Stimulated activated naive B cell treated with anti-CD40 and anti-IgM and Interleukin-4, amounts not matched to agents 10 μg/mL and 1 μg/mL and 100 μg/mL, for 72 hours (primary cell): ENCODE results near the gene MOXD1.

ENCODE experiments used
- ATAC-seq, 2 donors: fragments of 150-1000 bp; cut with Tn5 transposase; replicated peaks; 2 replicates each; pipeline ENCODE4 v1.10.0; 2021; ENCODE audit warnings: moderate library complexity in 1 of 2
- DNase-seq: peaks from one replicate; pipeline ENCODE4 v3.0.0; 2021
- H3K27ac Mint-ChIP-seq: one replicate; pipeline ENCODE4 v1.8.0; 2022; ENCODE audit warnings: mild to moderate bottlenecking, mixed read lengths
- H3K27me3 Mint-ChIP-seq, 2 donors: one replicate each; pipeline ENCODE4 v1.8.0; 2022; ENCODE audit warnings: mixed read lengths in 2 of 2
- H3K36me3 Mint-ChIP-seq, 2 donors: one replicate each; pipeline ENCODE4 v1.8.0; 2022; ENCODE audit warnings: mixed read lengths in 2 of 2, mild to moderate bottlenecking in 1 of 2
- H3K4me1 Mint-ChIP-seq, 2 donors: one replicate each; pipeline ENCODE4 v1.8.0; 2022; ENCODE audit warnings: mixed read lengths in 2 of 2, mild to moderate bottlenecking in 1 of 2
- H3K4me3 Mint-ChIP-seq, 2 donors: one replicate each; pipeline ENCODE4 v1.8.0; 2022; ENCODE audit warnings: mild to moderate bottlenecking in 2 of 2, mixed read lengths in 2 of 2, moderate library complexity in 1 of 2
- H3K9me3 Mint-ChIP-seq, 2 donors: one replicate each; pipeline ENCODE4 v1.8.0; 2022; ENCODE audit warnings: mixed read lengths in 2 of 2, mild to moderate bottlenecking in 1 of 2

MOXD1 gene

DNA sequence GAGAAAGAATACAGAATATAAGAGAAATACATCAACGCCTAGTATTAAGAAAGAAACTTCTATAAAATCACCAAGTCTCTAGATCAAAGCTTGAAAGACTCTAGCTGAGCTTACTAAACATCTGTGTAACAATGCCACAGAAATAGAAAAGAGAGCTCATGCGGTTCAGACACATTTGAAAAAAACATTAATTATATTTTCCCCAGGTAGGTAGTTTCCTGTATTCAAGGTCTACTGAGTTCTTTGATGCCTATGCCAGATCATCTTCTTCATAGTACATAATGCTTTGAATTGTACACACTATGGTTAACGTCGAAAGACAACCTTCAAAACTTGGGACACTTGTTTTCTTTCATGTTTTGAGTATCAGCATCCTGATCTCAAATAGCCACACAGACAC is 11.3 kb downstream of the MOXD1 start:
- H3K27me3 Mint-ChIP-seq: no peaks in the 10 kb centered on the region
- no peak overlapping the region for H3K4me3 Mint-ChIP-seq
- DNase-seq: no peak
- no peak overlapping the region for H3K27ac Mint-ChIP-seq
- peaks cover 6 to 10% of the 10 kb centered on the region in 2 donors for H3K9me3 Mint-ChIP-seq
- H3K36me3 Mint-ChIP-seq: peaks cover 13 to 19% of the 10 kb centered on the region in 2 donors
- H3K4me1 Mint-ChIP-seq: peaks cover 14 to 33% of the 10 kb centered on the region in 2 donors
- peak; percentile 52 to 59 for ATAC-seq

DNA sequence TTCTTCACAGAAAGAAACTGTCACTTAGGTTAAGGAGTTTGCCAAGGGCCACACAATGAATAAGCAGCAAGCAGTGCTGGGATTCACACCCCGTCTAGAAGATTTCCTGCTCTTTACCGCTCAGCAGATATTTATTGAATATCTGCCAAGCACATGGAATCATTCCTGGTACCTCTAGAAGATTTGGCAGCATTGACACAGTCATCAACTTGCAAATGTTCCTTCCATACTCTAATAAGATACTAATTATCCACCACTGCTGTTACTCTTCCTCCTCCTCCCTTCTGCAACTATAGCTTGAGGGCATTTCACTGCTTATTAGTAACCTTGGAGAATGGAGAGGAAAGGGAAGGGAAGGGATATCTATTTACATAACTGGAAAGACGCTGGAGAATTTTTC is 13.0 kb downstream of the MOXD1 start:
- Mint-ChIP-seq H3K36me3 (peaks cover 5 to 7% of the 10 kb centered on the region in 2 donors), H3K4me3 (no peak overlapping the region), H3K27me3 (no peaks in the 10 kb centered on the region), H3K9me3 (peaks cover 0 to 2% of the 10 kb centered on the region in 2 donors), H3K4me1 (peaks cover 14 to 33% of the 10 kb centered on the region in 2 donors), H3K27ac (no peak overlapping the region)
- DNase-seq: no peak
- ATAC-seq: no peak

DNA sequence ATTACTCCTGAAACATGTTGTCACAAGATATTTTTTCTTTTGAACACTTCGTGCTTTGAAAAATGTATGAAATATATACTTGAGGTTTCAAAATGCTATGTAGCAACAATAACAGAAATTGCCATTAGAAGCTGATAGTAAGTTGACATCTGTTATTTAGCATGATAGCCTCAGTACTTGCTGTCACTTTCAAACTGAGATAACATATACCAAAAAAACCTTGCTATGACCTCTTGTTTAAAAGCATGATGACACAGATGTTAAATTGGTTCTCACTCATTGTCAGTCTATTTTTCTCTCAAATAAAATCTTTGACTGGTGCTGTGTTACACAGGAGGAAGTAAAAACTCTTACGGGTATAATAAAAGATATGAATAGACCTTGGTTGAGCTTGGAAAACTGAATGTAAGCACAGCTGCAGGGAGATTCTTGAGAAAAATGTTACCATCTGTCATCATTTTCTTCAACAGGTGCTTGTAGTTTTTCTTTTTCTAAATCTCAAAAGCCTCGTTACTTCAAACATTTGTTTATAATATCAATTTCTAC is 18.6 kb downstream of the MOXD1 start:
- no peak overlapping the region for H3K27ac Mint-ChIP-seq
- H3K36me3 Mint-ChIP-seq: peaks cover 6 to 7% of the 10 kb centered on the region in 2 donors
- ATAC-seq: peak; percentile 25 to 33
- H3K4me3 Mint-ChIP-seq: no peak overlapping the region
- H3K27me3 Mint-ChIP-seq: no peaks in the 10 kb centered on the region
- H3K9me3 Mint-ChIP-seq: peaks cover 7 to 8% of the 10 kb centered on the region in 2 donors
- DNase-seq: no peak
- H3K4me1 Mint-ChIP-seq: peaks cover 6 to 18% of the 10 kb centered on the region in 2 donors

DNA sequence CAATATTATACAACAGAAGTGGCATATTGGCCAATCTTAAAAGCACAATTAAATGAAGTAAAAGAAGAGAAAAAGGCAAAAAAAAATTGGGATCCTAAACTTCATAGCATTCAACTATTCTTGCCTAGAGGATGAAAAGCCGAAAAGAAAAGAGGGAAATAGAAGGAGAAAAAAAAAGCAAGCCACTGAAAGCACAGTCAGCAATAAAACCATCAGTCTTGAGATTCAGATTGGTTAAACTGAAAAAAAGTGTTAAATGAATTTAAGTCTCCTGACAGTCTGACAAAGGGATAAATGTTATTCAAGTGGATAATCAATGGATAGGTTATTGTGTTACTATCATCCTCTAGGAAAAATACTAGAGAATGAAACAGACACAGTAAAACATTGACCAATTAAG is 19.9 kb downstream of the MOXD1 start:
- no peak overlapping the region for H3K4me3 Mint-ChIP-seq
- ATAC-seq (no peak), DNase-seq (no peak)
- H3K4me1 Mint-ChIP-seq: peaks cover 6 to 18% of the 10 kb centered on the region in 2 donors
- H3K27ac Mint-ChIP-seq: no peak overlapping the region
- H3K9me3 Mint-ChIP-seq: peaks cover 7 to 8% of the 10 kb centered on the region in 2 donors
- no peaks in the 10 kb centered on the region for H3K27me3 Mint-ChIP-seq
- peaks cover 6 to 7% of the 10 kb centered on the region in 2 donors for H3K36me3 Mint-ChIP-seq

DNA sequence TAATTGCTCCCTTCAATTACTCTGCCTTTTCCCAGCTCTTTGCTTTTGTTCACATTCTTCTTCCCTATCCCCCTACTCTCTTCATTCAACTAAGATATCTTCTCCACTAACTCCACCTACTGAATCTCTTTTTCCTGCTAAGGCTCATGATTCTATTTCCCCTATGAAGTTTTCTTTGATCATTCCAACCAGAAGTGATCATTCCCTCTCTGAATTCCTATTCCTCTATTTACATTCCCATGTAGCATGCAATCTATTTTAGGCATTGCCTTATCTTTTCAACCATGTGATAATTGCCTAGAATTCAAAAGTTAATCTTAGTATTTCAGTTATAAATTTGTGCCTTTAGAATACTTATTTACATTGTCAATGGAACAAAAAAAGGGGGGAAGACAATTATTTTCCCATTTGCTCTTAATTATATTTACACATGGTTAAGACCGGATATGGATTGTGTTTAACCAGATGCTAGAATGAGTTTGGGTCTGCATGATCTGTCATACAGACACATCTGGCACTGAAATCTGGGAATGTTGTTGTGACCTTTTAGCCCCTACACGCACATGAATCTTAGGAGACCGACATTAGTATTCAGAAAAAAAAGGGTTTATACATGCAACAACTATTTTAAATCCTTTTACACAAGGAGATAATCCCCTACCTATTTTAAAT is 20.8 kb downstream of the MOXD1 start:
- no peaks in the 10 kb centered on the region for H3K27me3 Mint-ChIP-seq
- no peak overlapping the region for H3K27ac Mint-ChIP-seq

DNA sequence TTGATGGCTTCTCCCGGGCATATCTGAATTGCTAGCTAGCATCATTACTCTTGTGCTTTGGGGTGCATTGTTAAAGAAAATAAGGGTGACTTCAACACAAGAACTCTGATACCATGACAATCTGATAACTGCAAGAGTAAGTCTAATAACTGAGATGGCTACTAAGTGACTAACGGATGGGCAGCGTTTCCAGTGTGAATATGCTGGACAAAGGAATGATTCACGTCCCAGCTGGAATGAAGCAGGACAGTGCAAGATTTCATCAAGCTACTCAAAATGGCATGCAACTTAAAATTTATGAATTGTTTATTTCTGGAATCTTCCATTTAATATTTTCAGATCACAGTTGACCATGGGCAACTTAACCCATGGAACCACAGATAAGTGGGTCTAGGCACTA is 31.7 kb downstream of the MOXD1 start:
- DNase-seq (no peak), ATAC-seq (no peak)
- Mint-ChIP-seq H3K27me3 (no peaks in the 10 kb centered on the region), H3K36me3 (peaks cover 0 to 3% of the 10 kb centered on the region in 2 donors), H3K4me3 (no peak overlapping the region), H3K4me1 (peaks cover 10 to 23% of the 10 kb centered on the region in 2 donors), H3K9me3 (no peaks in the 10 kb centered on the region), H3K27ac (no peak overlapping the region)

More for the DNA sequence above, 20.8 kb downstream of the MOXD1 start:
- no peak for ATAC-seq
- DNase-seq: no peak
- H3K4me1 Mint-ChIP-seq: peaks cover 7 to 18% of the 10 kb centered on the region in 2 donors
- H3K4me3 Mint-ChIP-seq: no peak overlapping the region
- H3K9me3 Mint-ChIP-seq: peaks cover 7 to 8% of the 10 kb centered on the region in 2 donors
- H3K36me3 Mint-ChIP-seq: peaks cover 8% of the 10 kb centered on the region in 2 donors

DNA sequence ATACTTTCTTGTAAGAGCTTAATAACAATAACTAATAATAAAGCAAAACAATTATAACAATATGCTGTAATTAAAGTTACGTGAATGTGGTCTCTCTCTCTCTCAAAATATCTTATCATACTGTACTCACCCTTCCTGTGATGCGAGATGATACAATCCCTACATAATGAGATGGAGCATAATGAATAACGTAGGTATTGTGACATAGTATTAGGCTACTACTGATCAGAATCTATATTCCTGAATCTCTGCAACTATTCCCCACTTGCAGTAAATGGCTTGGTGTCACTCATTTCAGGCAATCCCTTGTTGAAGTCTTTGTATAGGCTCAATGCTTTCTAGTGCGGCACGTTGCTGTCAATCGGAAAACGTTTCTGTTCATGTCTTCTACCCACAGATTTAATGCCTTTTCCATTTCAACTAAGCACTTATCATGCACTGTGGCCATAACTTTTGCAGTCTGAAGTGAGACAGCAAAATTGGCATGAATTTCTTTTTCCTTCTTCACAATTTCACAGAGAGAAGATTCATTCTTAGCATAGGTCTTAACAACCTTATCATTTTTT is 32.3 kb downstream of the MOXD1 start:
- peaks cover 0 to 3% of the 10 kb centered on the region in 2 donors for H3K36me3 Mint-ChIP-seq
- no peak overlapping the region for H3K27ac Mint-ChIP-seq
- H3K9me3 Mint-ChIP-seq: no peaks in the 10 kb centered on the region
- ATAC-seq (no peak), DNase-seq (no peak)
- H3K4me3 Mint-ChIP-seq: no peak overlapping the region
- peaks cover 12 to 27% of the 10 kb centered on the region in 2 donors for H3K4me1 Mint-ChIP-seq
- no peaks in the 10 kb centered on the region for H3K27me3 Mint-ChIP-seq

DNA sequence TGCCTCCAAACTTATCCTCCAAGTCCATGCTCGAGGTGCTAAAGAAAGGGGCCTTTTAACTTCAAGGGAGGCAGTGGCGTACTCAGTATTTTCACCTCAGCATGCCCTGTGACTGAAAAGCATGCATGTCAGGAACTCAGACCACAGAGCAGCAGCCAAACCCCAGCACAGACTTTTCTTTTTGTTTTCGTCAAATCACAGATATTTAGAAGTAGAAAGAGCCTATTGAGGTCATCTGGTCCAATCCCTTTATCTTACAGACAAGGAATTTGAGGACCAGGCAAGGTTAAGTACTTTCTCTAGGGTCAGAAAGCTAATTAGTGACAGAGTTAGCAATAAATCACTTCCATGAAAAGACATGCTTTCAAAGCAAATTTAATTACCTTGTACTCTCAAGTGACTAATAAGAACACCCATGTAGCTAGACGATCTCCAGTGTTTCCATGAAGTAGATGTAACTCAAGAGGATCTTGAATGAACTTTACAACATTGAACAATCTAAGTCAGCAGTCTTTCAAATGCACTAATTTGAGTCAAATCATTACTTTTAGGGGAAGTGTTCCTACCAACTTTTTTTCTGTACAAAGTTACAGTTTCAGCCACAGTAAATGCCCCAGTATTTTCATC is 35.9 kb downstream of the MOXD1 start:
- no peaks in the 10 kb centered on the region for H3K27me3 Mint-ChIP-seq
- peaks cover 27 to 50% of the 10 kb centered on the region in 2 donors for H3K4me1 Mint-ChIP-seq
- no peaks in the 10 kb centered on the region for H3K9me3 Mint-ChIP-seq
- DNase-seq (peak; percentile 43), ATAC-seq (peak; percentile 97 to 98)
- peaks cover 0 to 6% of the 10 kb centered on the region in 2 donors for H3K36me3 Mint-ChIP-seq
- peak overlapping the region; percentile 46 to 55 for H3K4me3 Mint-ChIP-seq
- peak overlapping the region; percentile 95 for H3K27ac Mint-ChIP-seq

DNA sequence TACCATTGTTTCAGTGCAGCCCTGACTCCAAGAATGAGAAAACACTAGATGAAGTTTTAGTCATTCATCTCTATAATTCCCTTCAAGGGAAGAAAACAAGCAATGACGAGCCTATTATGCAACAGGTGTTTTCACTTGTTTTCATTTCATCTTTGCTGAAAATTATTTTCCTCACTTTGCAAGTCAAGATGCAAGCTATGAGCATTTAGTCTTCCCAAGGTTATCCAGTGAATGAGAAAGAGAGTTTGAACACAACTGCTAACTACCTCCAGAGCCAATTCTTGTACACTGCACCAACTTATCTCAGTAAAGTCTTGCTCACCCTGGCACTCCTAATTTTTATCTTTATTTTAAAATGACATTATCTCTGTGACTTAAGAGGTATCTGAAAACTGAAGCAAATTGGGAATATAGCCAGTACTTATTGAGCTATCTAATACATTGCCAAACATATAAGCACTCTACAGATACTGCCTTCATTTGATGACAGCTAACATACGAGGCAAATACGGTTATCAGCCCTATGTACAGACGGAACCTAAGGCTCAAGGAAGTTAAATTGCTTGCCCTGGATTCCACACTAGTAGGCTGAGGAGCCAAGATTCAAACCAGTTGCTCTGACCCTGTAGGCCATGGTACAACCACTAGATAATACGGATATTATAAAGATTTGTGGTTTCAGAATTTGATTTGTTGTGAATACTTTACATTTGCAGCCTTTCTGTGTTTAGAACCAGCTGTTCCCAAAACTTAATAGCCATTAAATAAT is 36.8 kb downstream of the MOXD1 start:
- H3K4me3 Mint-ChIP-seq: no peak overlapping the region
- no peaks in the 10 kb centered on the region for H3K9me3 Mint-ChIP-seq
- DNase-seq (no peak), ATAC-seq (no peak)
- H3K36me3 Mint-ChIP-seq: peaks cover 0 to 6% of the 10 kb centered on the region in 2 donors
- H3K4me1 Mint-ChIP-seq: peaks cover 29 to 58% of the 10 kb centered on the region in 2 donors
- no peaks in the 10 kb centered on the region for H3K27me3 Mint-ChIP-seq
- H3K27ac Mint-ChIP-seq: no peak overlapping the region

DNA sequence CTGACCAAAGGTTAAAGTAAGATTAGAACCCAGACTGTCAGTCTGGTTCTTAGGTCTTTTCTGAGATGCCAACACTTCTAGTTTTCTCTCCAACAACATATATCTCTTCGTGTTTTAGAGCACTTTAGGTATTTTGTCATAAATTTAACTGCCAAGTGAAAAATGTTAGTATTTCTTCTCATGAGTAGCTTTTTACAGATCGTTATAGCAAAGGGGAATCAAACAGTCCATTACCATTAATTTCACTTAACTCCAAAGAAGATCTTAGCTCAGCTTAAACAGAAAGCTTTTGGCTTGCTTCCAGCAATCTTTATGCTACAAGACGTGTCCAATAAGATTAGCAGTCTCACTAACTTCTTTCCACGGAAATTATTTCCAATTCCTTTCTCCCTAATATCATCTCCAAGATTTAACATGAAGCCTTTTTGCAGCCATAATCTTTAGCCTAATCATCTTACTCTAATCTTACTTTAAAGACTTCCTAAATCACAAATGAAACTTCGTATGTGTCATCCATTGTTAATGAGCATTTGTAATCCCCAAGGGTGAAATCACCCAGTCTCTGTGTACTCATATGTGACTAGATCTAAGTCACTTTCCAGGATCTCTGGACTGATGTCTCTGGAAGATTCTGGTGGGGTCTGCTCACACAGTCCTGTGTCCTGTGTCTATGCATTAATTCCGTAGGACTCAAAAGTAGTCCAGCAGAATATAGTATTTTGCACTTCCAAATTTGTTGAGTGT is 38.7 kb downstream of the MOXD1 start:
- peaks cover 2 to 9% of the 10 kb centered on the region in 2 donors for H3K36me3 Mint-ChIP-seq
- no peak overlapping the region for H3K4me3 Mint-ChIP-seq
- DNase-seq (no peak), ATAC-seq (peak in 1 of 2 donors; percentile 18)
- peaks cover 0 to 2% of the 10 kb centered on the region in 2 donors for H3K9me3 Mint-ChIP-seq
- H3K4me1 Mint-ChIP-seq: peaks cover 32 to 63% of the 10 kb centered on the region in 2 donors
- H3K27me3 Mint-ChIP-seq: no peaks in the 10 kb centered on the region
- peak overlapping the region; percentile 0 for H3K27ac Mint-ChIP-seq

DNA sequence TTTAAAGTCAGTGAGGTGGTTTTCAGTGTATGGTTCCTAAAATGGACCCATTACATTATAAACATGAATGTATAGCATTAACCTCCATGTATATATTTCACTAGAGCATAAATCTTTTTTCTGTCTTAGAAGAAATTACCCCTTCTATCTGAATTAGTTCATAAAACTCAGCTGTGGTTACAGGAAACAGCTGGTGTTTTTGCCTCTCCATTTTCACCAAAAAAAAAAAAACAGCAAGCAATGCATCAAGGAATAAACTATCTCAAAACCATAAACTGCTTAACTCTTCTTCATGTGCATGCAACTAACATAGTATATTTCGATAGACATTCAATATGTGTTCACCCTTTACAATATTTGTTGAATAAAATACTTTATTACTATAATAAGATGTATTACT is 40.2 kb downstream of the MOXD1 start:
- DNase-seq (no peak), ATAC-seq (no peak)
- H3K27ac Mint-ChIP-seq: no peak overlapping the region
- no peaks in the 10 kb centered on the region for H3K27me3 Mint-ChIP-seq
- no peak overlapping the region for H3K4me3 Mint-ChIP-seq
- H3K9me3 Mint-ChIP-seq: peaks cover 0 to 2% of the 10 kb centered on the region in 2 donors
- peaks cover 27 to 55% of the 10 kb centered on the region in 2 donors for H3K4me1 Mint-ChIP-seq
- H3K36me3 Mint-ChIP-seq: peaks cover 2 to 10% of the 10 kb centered on the region in 2 donors

DNA sequence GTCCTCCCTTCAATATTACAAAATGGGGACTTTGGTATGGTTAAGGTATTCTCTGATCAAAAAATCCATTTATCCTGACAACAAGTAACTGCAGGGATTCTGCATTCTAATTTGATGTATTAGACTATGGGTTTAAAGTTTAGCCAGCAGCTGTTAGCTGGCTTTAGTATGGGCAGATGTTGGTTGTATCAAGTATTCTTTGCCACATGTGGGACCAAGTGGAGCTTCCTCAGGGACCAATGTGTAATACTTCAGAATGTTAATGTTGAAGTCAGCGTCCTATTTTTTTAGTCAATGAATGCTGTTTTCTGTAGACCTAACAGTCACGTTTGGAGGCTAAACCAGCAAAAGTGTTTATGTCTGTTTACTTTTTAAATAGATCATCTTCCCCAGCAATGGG is 41.4 kb downstream of the MOXD1 start:
- ATAC-seq (no peak), DNase-seq (no peak)
- H3K4me1 Mint-ChIP-seq: peaks cover 30 to 57% of the 10 kb centered on the region in 2 donors
- H3K36me3 Mint-ChIP-seq: peaks cover 9 to 19% of the 10 kb centered on the region in 2 donors
- no peaks in the 10 kb centered on the region for H3K27me3 Mint-ChIP-seq
- H3K4me3 Mint-ChIP-seq: no peak overlapping the region
- no peak overlapping the region for H3K27ac Mint-ChIP-seq
- H3K9me3 Mint-ChIP-seq: peaks cover 4 to 8% of the 10 kb centered on the region in 2 donors

DNA sequence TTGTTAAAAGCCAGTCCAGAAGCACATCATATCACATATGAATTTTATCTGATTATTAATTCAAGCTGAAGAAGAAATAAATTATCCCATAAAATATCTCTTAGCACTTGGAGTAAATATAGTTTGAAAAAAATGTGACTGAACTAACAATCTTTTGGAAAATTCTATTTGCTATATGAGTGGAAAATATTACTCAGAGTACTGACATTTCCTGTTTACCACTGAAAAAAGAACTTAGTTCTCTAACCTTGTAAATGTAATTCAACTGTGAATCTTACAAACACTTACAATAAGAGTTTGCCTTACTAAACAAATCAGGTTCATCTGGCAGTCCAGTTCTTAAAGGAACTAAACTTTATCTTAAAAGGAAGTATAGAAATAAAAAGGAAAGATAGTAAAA is 44.2 kb downstream of the MOXD1 start:
- no peak overlapping the region for H3K4me3 Mint-ChIP-seq
- DNase-seq (no peak), ATAC-seq (no peak)
- peaks cover 26 to 31% of the 10 kb centered on the region in 2 donors for H3K36me3 Mint-ChIP-seq
- H3K27ac Mint-ChIP-seq: peak overlapping the region; percentile 65
- H3K27me3 Mint-ChIP-seq: no peaks in the 10 kb centered on the region
- peaks cover 44 to 63% of the 10 kb centered on the region in 2 donors for H3K4me1 Mint-ChIP-seq
- peaks cover 13 to 16% of the 10 kb centered on the region in 2 donors for H3K9me3 Mint-ChIP-seq
